Limb (tissue), 2 donors: Measurements from ENCODE around the gene FAM193A.
"Not testable (repeated sequence)": the region's sequence is repeated elsewhere in the genome, so short reads cannot be mapped to it uniquely, and the experiment has no call there.

Experiments used
- DNase-seq, 2 donors: peaks; one replicate each; pipeline ENCODE4 v3.0.0-alpha.2; 2016; ENCODE audit errors: extremely low spot score in 2 of 2

FAM193A gene

DNA sequence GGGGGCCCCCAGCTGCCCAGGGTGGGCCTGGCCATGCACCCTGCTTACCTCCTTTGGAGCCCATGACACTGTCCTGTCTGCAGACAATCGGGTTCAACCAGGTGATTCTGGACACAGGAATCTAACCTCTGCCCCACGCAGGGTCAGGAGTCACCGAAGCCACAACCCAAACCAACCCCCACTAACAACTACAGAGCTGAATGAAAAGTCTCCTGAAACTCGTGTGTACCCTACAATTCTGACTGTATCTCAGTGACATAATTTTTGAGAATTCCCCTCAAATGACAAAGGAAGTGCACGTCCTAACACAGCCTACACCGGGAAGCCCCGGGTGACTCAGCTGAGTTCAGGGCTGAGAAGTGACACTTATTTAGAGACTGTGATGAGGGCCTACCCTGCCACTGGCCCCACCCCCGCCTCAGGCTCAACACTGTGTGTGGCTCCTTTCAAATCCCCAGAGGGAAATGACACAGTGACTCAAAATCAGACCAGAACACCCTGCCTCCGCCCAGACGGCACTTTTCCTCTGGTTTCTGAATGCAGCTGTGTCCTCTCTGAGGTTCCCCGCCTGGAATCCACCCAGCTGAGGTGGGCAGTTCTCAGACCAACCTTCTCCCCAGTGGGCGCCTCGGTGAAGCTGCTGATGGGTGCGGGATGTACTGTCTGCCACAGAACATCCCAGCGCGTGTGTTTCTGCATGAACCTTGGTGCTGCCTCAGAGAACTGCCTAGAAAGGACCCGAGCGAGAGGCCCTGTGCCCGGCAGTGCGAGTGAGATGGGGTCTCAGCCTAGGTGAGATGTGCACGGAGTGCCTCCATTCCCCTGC, 209.7 kb downstream of the FAM193A start:
- no peak for DNase-seq

DNA sequence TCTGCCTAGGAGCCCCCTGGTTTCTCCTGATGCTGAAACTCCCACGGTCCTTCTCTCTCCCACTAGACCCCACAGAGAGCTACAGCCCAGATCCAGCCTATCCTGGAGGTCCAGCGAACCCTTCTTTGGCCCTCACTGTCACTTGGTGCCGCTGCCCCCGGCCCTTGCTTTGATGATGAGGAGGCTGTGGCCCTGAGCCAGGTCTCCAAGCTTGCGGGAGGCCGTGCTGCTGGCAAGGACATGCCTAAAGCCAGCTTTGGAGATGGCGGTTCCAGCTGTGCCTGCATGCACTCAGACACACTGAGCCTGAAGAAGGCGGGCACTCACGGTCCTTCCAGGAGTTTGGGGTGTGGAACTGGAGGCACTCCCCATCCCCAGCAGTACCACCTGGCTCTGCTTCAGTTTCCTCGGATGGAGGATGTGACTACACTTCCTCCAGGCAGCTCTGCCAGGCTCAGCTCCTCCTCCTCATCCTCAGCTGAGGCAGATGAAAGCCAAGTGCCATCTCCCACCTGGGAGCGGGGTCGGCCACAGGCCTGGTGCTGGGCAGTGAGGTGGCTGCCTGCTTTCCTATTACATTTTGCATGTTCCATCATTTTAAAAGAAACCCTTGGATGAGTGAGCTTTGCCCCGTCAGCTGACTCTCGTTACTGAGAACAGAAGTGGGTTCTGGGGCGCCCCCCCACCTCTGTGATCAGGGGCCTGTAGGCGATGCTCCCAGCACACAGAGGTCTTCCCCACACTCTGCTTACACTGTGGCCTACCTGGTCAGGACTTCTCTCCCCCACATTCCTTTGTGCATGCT, 210.6 kb downstream of the FAM193A start:
- no peak for DNase-seq

DNA sequence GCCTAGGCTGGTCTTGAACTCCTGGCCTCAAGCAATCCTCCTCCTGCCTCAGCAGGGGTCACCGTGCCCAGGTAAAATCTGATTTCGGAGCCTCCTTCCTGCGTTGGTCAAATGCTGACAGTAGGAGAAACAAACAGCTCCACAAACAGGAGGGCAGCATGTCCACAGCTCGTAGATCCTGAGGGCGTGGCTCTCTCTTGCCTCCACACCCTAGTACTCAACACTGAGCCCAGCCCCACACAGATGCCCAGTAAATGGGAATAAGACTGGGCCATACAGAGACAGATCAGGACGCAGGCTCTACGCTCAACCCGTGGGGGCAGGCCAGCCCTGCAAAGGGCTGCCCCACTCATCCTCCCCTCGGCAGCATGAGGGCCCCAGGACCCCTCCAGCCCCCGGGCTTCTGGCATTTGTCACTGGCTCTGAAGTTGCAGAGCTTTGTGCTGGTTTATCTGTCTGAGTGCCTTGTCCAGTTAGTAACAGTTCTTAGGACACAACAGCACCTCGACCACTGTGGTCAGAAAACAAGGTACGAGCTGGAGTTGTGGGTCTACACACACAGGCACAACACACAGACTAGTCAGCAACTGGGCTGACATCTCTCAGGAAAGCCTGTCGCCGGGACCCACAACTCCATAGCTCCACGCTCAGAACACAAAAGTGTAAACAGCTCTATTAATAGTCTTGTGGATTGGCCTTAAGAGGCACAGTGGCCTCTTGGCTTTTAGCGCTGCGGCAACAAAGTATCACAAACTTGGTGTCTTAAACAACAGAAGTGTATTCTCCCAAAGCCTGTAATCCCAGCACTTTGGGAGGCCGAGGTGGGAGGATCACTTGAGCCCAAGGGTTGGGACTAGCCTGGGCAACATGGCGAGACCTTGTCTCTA, 214.5 kb downstream of the FAM193A start:
- DNase-seq, result no peak

DNA sequence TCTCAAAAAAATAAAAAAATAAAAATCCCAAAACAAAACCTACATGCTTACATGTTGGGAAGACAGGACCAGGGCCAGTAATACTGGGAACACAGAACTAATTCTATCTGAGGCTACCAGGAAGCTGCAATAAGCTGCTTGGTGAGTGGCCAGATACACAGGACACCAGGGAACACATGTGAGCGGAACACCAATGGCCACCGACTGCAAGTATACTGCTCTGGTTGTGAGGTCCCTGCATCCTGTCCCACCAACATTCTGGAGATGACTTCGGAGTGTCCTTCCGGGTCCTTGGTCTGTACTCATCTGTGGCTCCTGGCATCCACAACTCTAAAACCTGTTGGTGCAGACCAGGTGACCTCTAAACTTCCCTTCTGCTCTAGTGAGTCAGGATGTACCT, 217.0 kb downstream of the FAM193A start:
- DNase-seq, result no peak

DNA sequence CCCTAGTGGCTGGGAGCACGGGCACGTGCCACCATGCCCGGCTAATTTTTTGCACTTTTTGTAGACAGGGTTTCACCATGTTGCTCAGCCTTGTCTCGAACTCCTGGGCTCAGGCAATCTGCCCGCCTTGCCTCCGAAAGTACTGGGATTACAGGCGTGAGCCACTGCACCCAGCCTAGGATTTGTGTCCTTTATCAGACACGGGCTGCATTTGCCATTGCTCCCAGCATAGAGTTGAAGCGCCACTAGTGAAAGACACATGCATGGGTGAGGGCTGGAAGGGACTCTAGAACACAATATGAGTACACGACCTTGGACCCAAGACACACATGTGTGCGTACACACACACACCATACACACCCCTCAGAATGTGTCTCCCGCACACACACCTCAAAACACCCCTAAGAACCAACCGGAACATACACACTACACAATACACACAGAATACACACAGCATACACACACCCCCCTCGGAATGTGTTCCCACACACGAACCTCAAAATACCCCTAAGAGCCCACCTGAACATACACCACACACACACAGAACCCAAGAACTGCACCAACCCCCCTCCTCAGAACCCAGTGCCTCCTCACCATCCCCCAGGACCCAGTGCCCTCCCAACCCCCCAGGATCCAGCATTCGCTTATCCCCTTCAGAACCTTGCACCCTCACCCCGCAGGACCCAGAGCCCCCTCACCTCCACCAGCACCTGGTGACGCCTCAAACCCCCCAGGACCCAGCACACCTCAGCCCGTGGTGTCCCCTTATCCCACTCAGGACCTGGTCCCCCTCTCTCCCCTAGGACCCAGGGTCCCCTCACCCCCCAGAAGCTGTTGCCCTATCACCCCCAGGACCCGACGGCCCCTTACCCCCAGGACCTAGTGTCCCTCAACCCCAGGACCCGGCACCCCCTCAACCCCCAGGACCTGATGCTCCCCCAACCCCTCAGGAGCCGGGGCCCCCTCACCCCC, 218.7 kb downstream of the FAM193A start:
- DNase-seq, result no peak

DNA sequence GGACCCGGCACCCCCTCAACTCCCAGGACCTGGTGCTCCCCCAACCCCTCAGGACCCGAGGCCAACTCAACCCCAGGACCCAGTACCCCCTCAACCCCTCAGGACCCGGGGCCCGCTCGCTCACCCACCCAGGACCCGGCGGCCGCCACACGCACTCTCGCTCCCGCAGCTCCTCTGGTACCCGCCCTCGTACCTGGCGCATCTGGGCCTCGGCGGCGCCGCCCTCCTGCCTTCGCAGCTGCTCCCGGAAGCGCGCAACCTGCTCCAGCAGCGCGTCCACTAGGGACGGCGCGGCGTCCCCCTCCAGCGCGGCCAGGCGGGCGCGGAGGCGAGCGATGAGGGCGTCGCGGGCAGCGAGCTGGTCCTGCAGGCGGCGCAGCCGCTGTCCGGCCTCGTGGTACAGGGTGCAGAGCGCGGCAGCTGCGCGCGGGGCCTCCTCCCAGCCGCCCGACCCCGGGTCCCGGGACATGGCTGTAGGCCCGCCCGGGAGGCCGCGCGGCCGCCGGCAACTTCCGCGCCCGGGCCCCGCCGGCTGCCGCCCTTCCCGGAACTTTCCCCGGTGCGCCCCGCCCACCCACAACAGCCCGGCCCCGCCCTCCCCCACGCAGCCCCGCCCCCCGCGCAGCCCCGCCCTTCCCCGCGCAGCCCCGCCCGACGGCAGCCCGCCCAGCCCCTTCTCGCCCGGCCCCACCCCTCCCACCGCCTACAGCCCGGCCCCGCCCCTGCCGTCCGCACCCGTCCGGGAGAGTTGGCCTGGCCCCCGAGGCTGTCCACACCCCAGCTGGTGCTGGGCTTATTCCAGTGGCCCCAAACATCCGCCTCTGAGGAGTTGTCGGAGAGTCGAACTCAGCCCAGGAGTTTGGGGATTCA, 219.6 kb downstream of the FAM193A start, which contains the start of gene TNIP2:
Gene TNIP2, minus strand, starts transcription at position 516 of the 870 bp plus-strand sequence. Its CDS starts 47 bp downstream, at position 469.
- peak; percentile 75 to 91 for DNase-seq

DNA sequence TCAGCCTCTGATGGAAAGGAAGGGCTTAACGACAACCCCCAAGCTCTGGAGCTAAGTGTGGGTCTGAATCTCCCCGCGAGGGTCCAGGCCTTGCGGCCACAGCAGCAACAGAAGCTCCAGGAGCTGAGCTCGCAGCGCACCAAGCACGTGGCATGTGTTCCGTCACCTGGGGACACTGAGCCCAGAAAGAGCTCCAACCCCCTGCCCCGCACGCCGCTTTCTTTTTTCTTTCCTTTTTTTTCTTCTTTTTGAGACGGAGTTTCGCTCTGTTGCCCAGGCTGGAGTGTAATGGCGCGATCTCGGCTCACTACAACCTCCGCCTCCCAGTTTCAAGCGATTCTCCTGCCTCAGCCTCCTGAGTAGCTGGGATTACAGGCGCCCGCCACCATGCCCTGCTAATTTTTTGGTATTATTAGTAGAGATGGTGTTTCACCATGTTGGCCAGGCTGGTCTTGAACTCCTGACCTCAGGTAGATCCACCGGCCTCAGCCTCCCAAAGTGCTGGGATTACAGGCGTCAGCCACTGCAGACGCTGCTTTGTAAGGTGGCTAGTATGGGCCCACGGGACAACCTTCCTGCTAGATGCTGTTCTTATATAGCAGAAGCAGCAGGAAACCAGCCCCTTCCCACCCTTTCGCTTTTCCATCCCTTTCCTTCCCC, 220.4 kb downstream of the FAM193A start:
- no peak for DNase-seq

DNA sequence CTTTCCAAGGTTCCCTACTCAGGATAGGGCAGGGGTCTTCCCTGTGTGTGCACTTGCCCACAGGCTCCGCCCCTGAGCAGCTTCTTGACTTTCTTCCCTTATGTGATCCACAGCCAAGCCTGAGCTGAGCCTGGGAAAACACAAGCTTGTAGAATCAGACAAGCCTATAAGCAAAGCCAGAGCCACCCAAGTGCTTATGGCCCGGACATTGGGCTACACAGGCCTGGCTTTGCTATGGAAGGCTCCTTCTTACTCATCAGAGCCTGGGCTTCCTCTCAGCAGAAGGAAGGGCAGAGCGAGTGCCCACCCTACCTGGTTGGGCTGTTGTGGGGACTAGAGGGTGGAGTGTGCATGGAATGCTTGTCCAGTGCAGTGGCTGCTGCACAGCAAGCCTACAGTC, 221.0 kb downstream of the FAM193A start:
- no peak for DNase-seq

DNA sequence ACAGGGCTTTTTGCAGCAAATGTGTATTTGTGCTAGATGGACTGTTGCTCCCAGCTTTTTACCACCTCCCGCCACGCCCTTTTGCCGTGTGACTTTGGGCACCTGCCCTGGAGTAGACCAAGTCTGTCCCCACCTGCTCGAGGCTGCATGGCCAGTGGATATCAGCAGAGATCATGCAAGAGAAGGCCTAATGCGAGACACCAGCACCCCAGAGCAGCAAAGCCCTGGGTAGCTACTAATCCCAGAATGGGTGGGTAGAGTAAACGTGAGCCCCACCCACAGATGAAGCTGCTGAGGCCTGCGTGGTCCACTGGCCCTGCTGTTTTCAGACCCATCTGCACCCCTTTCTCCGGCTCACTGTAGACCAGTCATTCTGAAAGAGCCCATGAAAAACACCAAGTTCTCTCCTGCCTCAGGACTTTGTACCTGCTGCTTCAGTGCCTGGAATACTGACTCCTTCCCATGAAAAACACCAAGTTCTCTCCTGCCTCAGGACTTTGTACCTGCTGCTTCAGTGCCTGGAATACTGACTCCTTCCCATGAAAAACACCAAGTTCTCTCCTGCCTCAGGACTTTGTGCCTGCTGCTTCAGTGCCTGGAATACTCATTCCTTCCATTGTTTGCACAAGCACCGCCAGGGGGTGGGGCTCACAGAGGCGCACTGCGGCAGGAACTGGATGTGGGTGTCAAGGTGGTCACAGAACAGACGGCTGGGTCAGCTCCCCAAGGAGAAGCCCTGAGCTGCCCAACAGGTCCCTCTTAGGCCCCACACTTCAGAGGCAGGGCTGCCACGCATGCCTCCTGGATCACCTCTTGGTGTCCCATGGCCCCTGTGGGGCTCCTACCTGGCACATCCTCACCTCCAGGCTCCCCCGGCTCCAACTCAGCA, 224.8 kb downstream of the FAM193A start:
- no peak for DNase-seq

DNA sequence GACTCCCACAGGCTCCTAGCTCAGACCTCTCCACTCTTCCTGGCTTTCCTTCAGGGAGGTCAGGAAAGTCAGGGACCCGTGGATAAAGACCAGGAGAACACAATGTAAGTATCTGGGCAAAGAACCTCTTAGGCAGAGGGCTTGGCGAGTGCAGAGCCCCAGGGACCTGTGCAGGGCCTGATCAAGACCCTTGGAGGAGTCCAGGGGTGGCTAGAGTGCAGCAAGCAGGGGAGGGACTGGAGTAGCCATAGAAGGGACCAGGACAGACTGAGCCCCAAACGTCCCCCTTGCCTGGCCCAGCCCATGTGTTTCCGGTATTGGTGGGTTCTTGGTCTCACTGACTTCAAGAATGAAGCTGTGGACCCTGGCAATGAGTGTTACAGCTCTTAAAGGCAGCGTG, 225.6 kb downstream of the FAM193A start:
- DNase-seq, result no peak

DNA sequence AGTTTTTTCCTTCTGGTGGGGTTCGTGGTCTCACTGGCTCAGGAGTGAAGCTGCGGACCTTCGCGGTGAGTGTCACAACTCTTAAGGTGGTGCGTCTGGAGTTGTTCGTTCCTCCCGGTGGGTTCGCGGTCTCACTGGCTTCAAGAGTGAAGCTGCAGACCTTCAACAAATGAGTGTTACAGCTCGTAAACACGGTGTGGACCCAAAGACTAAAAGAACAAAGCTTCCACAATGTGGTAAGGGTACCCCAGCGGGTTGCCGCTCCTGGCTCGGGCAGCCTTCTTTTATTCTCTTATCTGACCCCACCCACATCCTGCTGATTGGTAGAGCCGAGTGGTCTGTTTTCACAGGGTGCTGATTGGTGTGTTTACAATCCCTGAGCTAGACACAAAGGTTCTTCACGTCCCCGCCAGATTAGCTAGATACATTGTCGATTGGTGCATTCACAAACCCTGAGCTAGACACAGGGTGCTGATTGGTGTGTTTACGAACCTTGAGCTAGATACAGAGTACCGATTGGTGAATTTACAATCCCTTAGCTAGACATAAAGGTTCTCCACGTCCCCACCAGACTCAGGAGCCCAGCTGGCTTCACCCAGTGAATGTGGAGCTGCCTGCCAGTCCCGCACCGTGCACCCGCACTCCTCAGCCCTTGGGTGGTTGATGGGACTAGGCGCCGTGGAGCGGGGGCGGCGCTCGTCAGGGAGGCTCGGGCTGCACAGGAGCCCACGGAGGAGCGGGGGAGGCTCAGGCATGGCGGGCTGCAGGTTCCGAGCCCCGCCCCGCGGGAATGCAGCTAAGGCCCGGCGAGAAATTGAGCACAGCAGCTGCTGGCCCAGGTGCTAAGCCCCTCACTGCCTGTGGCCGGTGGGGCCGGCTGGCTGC, 226.3 kb downstream of the FAM193A start:
- not testable (repeated sequence) for DNase-seq

DNA sequence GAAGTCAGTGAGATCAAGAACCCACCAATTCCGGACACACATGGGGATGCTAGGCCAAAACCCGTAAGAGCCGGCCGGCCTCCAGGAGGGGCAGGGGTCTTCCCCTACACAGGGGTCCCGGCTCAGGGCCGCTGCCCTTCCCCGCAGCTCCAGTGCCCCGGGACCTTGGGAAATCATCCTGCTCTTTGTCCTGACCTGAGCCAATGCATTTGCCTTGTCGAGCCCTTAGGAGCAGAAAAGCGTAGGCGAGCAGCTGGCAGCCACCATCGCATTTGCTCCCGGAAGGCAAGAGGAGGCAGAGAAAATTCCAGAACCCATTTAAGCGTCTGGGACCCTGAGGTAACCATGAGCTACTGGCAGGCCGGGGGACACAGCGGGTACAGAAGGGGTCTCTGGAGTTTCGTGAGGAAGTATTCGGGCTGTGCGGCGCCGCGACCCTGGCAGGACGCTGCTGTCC, 227.1 kb downstream of the FAM193A start:
- DNase-seq, result no peak

DNA sequence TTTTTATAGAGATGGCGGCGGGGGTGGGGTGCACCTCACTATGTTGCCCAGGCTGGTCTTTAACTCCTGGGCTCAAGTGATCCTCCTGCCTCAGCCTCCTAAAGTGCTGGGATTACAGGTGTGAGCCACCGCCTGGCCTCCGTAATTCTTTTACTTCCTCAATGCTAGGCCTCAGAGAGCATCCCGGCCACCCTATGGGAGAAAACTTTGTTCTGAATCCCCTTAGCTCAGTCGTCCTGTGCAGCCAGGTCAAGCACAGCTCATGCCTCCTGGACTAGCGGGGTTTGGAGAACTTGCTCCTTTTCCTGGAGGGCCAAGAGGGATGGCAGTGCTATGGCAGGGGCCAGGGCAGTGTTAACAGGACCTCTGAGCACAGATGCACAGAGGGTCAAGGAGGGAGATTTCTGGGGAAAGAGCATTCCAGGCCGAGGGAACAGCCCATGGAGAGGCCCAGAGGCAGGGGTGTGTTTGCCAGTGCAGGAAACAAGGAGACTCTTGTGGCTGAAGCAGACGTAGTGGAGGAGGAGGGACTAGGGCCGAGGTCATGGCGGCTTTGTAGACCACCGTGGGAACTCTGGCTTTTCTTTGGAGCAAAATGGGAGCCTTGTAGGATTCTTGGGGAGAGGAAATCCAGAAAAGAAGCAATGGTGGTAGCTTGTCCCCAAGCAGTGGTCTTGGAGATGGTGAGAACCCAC, 229.5 kb downstream of the FAM193A start:
- no peak for DNase-seq

DNA sequence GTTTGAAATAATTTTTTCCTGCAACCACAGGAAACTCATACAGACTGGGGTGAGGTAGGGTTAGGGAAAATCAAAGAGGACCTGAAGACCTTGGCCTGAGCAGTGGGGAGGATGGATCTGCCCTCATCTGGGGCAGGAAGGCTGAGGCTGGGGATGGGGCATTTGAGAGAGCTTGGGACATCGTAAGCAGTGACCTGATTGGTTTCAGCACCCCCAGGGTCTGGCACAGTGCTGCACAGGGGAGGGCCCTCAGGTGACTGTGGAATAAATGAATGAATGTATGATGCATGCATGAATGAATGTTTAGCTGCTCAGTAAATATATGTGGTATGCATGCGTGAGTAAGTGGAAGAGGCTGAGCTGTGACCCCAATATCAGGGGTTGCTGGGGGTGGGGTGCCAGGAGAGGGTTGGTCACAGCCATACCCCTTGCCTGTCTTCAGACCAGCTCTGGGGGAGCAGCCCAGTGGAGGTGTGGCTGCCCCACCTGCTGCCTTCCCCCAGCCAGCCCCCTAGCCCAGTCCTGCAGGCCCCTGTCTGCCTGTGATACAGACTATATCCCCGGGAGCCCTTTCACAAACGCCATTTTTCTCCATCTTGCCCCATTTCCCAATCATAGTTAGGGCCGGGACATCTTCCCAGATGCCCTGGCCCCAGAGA, 230.7 kb downstream of the FAM193A start:
- DNase-seq, result no peak

DNA sequence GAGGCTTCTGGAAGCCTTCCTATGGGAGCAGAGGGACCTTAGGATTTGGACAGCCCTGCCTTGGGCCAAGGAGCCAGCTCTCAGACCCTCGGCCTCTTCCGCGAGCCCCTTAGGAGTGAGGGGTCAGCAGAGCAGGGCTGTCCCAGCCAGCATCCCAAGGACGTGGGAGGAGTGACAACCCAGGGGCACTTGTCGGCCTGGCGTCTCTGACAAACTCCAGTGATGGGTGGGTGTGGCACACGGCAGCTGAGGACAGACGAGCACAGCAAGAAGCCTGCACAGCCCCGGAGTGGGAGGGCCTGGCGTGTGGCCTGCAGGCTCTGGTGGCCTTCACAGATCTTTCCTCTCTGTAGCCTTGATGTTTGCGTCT, 231.2 kb downstream of the FAM193A start:
- DNase-seq, result no peak

DNA sequence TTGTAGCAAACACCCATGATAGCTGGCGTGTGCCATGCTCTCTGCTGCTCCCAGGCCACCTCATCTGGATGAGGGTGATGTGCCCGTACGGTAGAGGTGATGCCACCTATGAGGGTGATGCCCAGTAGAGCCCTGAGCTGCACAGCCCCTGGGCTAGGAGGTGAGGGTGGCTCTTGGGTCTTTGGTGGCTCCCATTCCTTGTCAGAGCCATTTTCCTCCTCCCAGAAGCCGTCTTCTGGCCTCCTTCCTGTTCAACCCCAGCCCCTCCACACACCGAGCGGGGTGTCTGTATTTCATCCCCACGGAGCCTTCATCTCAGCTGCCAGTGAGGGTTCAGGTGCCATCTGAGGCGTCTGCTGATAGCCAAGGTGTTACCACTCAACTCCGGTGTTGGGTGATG, 231.7 kb downstream of the FAM193A start:
- DNase-seq, result no peak
